GM23248 (cell line): ENCODE measurements around the gene FOXN1.

ENCODE experiments used
- EZH2 ChIP-seq: fragments of 200-600 bp; sonication (generic); IDR thresholded peaks from 2 replicates; pipeline ENCODE4 v1.6.1; 2018; ENCODE audit warnings: antibody characterized with exemption, mild to moderate bottlenecking; ENCODE audit not compliant: insufficient read depth, poor library complexity, severe bottlenecking
- EZH2phosphoT487 ChIP-seq: fragments of 200-600 bp; sonication (generic); IDR thresholded peaks from 2 replicates; pipeline ENCODE4 v1.6.1; 2018; ENCODE audit warnings: antibody characterized with exemption, moderate library complexity, mild to moderate bottlenecking, low read depth; ENCODE audit not compliant: insufficient read depth

DNA sequence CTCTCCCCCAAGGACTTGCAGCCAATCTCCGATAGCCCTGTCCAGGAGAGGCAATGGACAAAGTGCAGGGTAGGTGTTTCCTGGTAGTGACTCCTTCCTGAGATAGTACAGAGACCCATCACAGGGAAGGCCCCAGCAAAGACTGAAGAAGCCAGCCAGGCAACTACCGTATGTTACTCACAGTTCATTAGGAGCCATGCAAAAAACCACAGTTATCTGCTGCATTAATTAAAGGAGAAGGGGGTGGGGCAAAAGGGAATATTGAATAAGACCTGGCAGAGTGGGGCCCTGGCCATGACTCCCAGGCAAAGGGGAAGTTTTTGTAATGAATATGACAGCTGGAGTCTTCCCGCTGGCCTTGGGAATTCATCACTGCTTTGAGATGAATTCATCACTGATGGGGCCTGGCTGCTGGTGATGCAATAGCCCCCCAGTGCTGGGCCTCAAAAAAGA lies 35.2 kb upstream of the FOXN1 start:
- TF ChIP-seq EZH2, result no peak
- no peak for TF ChIP-seq EZH2phosphoT487
